PC-9 (cell line): Measurements from ENCODE around the gene ZNF222. TPM values are rescaled to one million over a fixed set of nuclear protein-coding genes. Genes with fewer than 3 reads are reported as not detected.

Experiments used
- BruUV-seq: library from RNA; stranded (reverse); fragments of 400-500 nt; replicated peaks from 2 replicates; lab custom pipeline; 2021; lab: Mats Ljungman, UMichigan
- CTCF ChIA-PET: fragments of 300-600 bp; sonication (Branson Sonifier 250); formaldehyde crosslinking; loops from one replicate; lab custom pipeline; 2022; ENCODE audit warnings: antibody characterized with exemption; lab: Charles Lee
- POLR2A ChIA-PET: fragments of 300-600 bp; sonication (Branson Sonifier 250); formaldehyde crosslinking; loops from one replicate; lab custom pipeline; 2022; ENCODE audit warnings: antibody characterized with exemption; ENCODE audit not compliant: unreplicated experiment; lab: Charles Lee
- DNase-seq, 2 experiments: peaks; one replicate each; pipeline versions ENCODE4 v3.0.0 to v3.0.0-alpha.2; 2015 to 2022; ENCODE audit warnings: mixed read lengths in 1 of 2
- H2AFZ ChIP-seq: fragments of 200-600 bp; sonication (generic); 2 replicates; pipeline ENCODE4 v1.8.1; 2017; ENCODE audit warnings: antibody characterized with exemption
- H3F3A ChIP-seq: fragments of 200-600 bp; sonication (generic); 2 replicates; pipeline ENCODE4 v1.8.1; 2017; ENCODE audit warnings: antibody characterized with exemption, mild to moderate bottlenecking, low read depth; ENCODE audit not compliant: insufficient read depth
- H3K27ac ChIP-seq: fragments of 200-600 bp; sonication (generic); 2 replicates; pipeline ENCODE4 v1.6.1; 2016; ENCODE audit warnings: mixed run types
- H3K27me3 ChIP-seq: fragments of 200-600 bp; sonication (generic); 2 replicates; pipeline ENCODE4 v1.6.1; 2016; ENCODE audit warnings: low read depth, mixed run types; ENCODE audit not compliant: insufficient read depth
- H3K36me3 ChIP-seq: fragments of 200-600 bp; sonication (generic); 2 replicates; pipeline ENCODE4 v1.6.1; 2016; ENCODE audit warnings: low read depth, mixed run types
- H3K4me1 ChIP-seq: fragments of 200-600 bp; sonication (generic); replicated peaks from 2 replicates; pipeline ENCODE4 v1.6.1; 2016; ENCODE audit warnings: mixed run types; ENCODE audit not compliant: insufficient read depth
- H3K4me2 ChIP-seq: fragments of 200-600 bp; sonication (generic); 2 replicates; pipeline ENCODE4 v1.6.1; 2017; ENCODE audit warnings: mixed run types
- H3K4me3 ChIP-seq: fragments of 200-600 bp; sonication (generic); 2 replicates; pipeline ENCODE4 v1.6.1; 2016; ENCODE audit warnings: mixed run types
- H3K79me2 ChIP-seq: fragments of 200-600 bp; sonication (generic); 2 replicates; pipeline ENCODE4 v1.6.1; 2017; ENCODE audit warnings: low read depth, mixed run types
- H3K9me2 ChIP-seq: fragments of 200-600 bp; sonication (generic); 2 replicates; pipeline ENCODE4 v1.8.1; 2017; ENCODE audit warnings: mild to moderate bottlenecking; ENCODE audit not compliant: insufficient read depth
- H3K9me3 ChIP-seq: fragments of 200-600 bp; sonication (generic); 2 replicates; pipeline ENCODE4 v1.8.1; 2016; ENCODE audit warnings: low read depth; ENCODE audit not compliant: insufficient read depth
- H4K20me1 ChIP-seq: fragments of 200-600 bp; sonication (generic); 2 replicates; pipeline ENCODE4 v1.8.1; 2017; ENCODE audit not compliant: insufficient read depth
- EZH2 ChIP-seq: fragments of 200-600 bp; sonication (generic); IDR thresholded peaks from 2 replicates; pipeline ENCODE4 v1.8.0; 2017; ENCODE audit warnings: antibody characterized with exemption, low read depth
- intact Hi-C: fragments of 100-400 bp; cut with micrococcal nuclease; formaldehyde crosslinking; loops from one replicate; pipeline ENCODE4 v1.10.0; 2022; ENCODE audit not compliant: unreplicated experiment
- total RNA-seq: library from RNA; stranded (reverse); gene quantifications from 2 replicates; pipeline ENCODE4 v1.2.3, GENCODE V29; 2021
- TF ChIP-seq, protein P1 (sequence below): fragments of 200-600 bp; sonication (generic); conservative IDR thresholded peaks from 2 replicates; pipeline ENCODE4 v1.6.1; 2017; ENCODE audit warnings: mixed run types, antibody characterized with exemption, mild to moderate bottlenecking, moderate library complexity

Gene ZNF222
- total RNA-seq, 1 experiment from 2014 or later: 2.1 TPM

DNA sequence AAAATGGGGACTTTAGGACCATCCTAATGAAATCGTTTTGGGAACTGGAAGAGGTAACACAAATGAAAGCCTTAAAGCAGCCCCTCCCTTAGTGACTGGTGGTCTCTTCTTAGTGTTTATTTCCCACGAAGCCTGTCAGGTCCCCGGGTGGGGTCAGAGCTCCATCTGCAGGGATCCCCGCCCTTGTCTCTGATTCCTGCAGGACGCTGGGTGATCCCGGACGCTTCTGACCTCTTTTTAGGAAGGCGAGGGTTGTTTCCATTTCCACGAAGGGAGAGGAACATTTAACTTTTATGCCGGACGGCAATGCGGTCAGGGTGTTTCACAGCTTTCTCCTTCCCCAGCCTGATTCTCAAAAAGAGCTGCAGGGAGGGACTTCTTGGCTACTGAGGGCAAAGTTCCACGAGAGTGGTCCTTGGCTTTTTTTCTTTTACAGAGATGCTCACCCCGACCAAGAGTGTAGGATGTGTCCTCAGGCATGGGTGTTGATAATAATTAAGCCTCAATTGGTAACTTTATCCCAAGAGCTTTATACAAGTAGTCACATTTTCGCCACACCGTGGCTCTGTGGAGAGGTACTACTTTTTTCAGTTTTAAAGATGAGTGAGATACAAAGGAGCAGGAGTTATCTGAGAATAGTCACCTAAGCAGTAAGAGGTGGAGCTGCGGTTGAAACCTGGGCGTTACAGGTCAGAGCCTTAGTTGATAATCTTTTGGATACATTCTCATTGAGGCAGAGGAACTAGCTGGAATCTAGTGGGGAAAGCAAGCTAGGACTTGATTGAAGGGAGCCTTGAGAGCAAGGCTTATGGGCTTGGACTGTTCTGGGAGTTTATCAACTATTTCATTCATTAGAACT, 47.6 kb downstream of the ZNF222 start:
- intact Hi-C loops: loop anchor here (2.0 kb wide), 1 partner anchor 20 kb away; the partner anchor contains the start of gene ZNF223
- no peaks in the 10 kb centered on the region for H3F3A ChIP-seq
- H3K4me2 ChIP-seq: peak overlapping the region; percentile 77
- no peaks in the 10 kb centered on the region for H3K9me2 ChIP-seq
- no peaks in the 10 kb centered on the region for H4K20me1 ChIP-seq
- H3K27me3 ChIP-seq: no peaks in the 10 kb centered on the region
- TF ChIP-seq, protein P1, sequence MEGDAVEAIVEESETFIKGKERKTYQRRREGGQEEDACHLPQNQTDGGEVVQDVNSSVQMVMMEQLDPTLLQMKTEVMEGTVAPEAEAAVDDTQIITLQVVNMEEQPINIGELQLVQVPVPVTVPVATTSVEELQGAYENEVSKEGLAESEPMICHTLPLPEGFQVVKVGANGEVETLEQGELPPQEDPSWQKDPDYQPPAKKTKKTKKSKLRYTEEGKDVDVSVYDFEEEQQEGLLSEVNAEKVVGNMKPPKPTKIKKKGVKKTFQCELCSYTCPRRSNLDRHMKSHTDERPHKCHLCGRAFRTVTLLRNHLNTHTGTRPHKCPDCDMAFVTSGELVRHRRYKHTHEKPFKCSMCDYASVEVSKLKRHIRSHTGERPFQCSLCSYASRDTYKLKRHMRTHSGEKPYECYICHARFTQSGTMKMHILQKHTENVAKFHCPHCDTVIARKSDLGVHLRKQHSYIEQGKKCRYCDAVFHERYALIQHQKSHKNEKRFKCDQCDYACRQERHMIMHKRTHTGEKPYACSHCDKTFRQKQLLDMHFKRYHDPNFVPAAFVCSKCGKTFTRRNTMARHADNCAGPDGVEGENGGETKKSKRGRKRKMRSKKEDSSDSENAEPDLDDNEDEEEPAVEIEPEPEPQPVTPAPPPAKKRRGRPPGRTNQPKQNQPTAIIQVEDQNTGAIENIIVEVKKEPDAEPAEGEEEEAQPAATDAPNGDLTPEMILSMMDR: no peak
- peak overlapping the region; percentile 70 for H3K4me3 ChIP-seq
- H3K4me1 ChIP-seq: peaks cover 7% of the 10 kb centered on the region; the same call in 1 of the 2 replicates
- CTCF ChIA-PET: no interaction called here
- peaks cover 30% of the 10 kb centered on the region for H3K9me3 ChIP-seq
- DNase-seq: no peak
- H2AFZ ChIP-seq: peak overlapping the region; percentile 97
- POLR2A ChIA-PET: interaction anchor here (0.6 kb wide), 1 partner anchor 23 kb away, joined by 7 read pairs; no protein-coding TSS in a partner anchor
- H3K36me3 ChIP-seq: peaks cover 3% of the 10 kb centered on the region; the same call in 1 of the 2 replicates
- H3K79me2 ChIP-seq: peaks cover 7% of the 10 kb centered on the region; the same call in 1 of the 2 replicates
- no TSS peak for BruUV-seq
- no peak overlapping the region for H3K27ac ChIP-seq

DNA sequence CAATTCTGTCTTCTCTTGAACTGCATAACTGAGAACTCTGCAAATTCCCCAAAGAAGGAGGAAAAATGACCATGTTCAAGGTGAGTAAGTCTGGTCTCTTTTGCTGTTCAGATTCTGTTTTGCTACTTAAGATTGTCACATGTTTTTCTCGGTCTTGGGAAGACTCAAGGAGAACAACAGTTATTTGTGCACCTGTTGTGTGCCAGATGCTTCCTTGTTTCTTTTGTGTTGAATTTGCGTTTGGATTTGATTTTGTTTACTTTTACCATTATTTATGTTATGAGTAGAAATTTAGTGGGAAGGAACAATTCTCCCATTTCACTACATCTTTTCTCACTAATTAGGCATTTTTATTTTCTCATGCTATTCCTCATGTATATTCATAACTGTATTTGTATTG, 51.1 kb downstream of the ZNF222 start:
- POLR2A ChIA-PET: no interaction called here
- no peak overlapping the region for H2AFZ ChIP-seq
- no peak overlapping the region for H3K27ac ChIP-seq
- peaks cover 7% of the 10 kb centered on the region; the same call in 1 of the 2 replicates for H3K79me2 ChIP-seq
- CTCF ChIA-PET: no interaction called here
- peaks cover 3% of the 10 kb centered on the region; the same call in 1 of the 2 replicates for H3K9me3 ChIP-seq
- no TSS peak for BruUV-seq
- TF ChIP-seq, protein P1: no peak
- TF ChIP-seq EZH2: no peak
- H4K20me1 ChIP-seq: no peaks in the 10 kb centered on the region
- H3K4me1 ChIP-seq: peaks cover 7% of the 10 kb centered on the region; the same call in 1 of the 2 replicates
- H3K9me2 ChIP-seq: no peaks in the 10 kb centered on the region
- H3K4me3 ChIP-seq: no peak overlapping the region
- H3K27me3 ChIP-seq: no peaks in the 10 kb centered on the region
- no peak overlapping the region for H3K4me2 ChIP-seq
- DNase-seq: no peak
- intact Hi-C loops: no loop called here
- H3F3A ChIP-seq: no peaks in the 10 kb centered on the region
- H3K36me3 ChIP-seq: peaks cover 3% of the 10 kb centered on the region; the same call in 1 of the 2 replicates

Other genes with a start within 250 kb of the ZNF222 start
- gene KCNN4, start 244.4 kb upstream of the ZNF222 start, total RNA-seq: 92.4 and 92.7 TPM in 2 replicates
- 2.6 and 2.9 TPM in 2 replicates for gene LYPD5, start 222.9 kb upstream of the ZNF222 start, total RNA-seq
- 14.8 and 15.2 TPM in 2 replicates for gene ZNF283, start 198.1 kb upstream of the ZNF222 start, total RNA-seq
- 0.24 TPM in 1 of 2 replicates, not detected in the other for gene ZNF404, start 141.4 kb upstream of the ZNF222 start, total RNA-seq
- 6.9 and 10.3 TPM in 2 replicates for gene ZNF45, start 90.1 kb upstream of the ZNF222 start, total RNA-seq
- gene ZNF221, start 74.2 kb upstream of the ZNF222 start, total RNA-seq: 1.7 and 1.9 TPM in 2 replicates
- 5.0 and 6.1 TPM in 2 replicates for gene ZNF155, start 41.2 kb upstream of the ZNF222 start, total RNA-seq
- 4.0 and 4.8 TPM in 2 replicates for gene ZNF230, start 22.4 kb upstream of the ZNF222 start, total RNA-seq
- gene ZNF223, start 26.7 kb downstream of the ZNF222 start, total RNA-seq: 3.5 and 4.2 TPM in 2 replicates
- 1.9 and 2.0 TPM in 2 replicates for gene ZNF284, start 46.8 kb downstream of the ZNF222 start, total RNA-seq
- 29.3 and 30.9 TPM in 2 replicates for gene ZNF224, start 69.0 kb downstream of the ZNF222 start, total RNA-seq
- 3.5 and 5.4 TPM in 2 replicates for gene ZNF225, start 88.0 kb downstream of the ZNF222 start, total RNA-seq
- 6.0 and 8.6 TPM in 2 replicates for gene ZNF234, start 116.2 kb downstream of the ZNF222 start, total RNA-seq
- gene ZNF226, start 139.7 kb downstream of the ZNF222 start, total RNA-seq: 12.9 and 21.7 TPM in 2 replicates
- gene ZNF227, start 187.2 kb downstream of the ZNF222 start, total RNA-seq: 14.2 and 16.5 TPM in 2 replicates
- gene ZNF233, start 234.5 kb downstream of the ZNF222 start, total RNA-seq: 0.41 and 0.88 TPM in 2 replicates